ENCODE data around the gene ABCA5.
A peak's percentile ranks its signal among the peaks of the same experiment; 100 is the strongest.

The ABCA5 gene

DNA sequence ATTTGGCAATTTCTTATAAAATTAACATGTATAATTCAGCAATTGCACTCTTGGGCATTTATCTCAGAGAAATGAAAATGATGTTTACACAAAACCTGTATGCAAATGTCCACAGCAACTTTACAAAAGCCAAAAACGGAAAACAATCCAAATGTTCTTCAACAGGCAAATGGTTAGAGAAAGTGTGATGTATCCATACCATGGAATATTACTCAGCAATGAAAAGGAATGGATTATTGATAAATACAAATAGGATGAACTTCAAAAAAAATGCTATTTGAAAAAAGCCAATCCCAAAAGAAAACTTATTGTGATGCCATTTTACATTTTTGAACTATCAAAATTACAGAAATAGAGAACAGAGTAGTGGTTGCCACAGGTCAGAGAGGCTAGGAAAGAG is 61.1 kb downstream of the ABCA5 start:
- no peak for DNase-seq

DNA sequence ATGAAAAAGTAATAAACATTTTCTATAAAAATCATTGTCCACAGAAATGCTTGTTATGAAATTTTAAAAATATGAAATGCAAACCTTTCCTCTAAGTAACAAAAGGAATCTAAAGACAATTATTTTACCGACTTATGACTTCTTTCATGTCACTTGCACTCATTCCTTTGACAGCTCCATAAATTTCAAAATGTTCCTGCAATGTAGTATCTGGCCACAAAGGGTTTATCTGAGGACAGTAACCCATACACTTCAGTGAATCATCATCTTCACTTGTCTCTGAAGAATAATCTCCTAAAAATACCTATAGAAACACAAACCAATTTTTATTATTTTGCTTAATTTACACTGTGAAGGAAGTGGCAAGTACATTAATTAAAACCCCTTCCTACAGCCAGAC is 72.7 kb downstream of the ABCA5 start:
- DNase-seq, result no peak

DNA sequence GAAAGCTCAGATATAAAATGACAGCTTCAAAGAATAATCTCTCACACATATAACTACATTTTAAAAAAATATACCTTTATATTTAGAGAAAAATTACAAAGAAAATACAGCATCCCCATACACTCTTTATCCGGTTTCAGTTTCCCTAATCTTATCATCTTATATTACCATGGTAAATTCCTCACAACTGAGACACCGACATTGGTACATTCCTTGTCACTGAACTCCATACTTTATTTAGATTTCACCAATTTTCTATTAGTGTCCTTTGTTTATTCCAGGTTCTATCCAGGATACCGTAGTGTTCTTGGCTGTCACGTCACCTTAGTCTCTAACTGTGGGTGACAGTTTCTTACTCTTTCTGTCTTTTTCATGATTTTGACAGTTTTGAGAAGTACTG is 76.3 kb downstream of the ABCA5 start:
- no peak for DNase-seq

DNA sequence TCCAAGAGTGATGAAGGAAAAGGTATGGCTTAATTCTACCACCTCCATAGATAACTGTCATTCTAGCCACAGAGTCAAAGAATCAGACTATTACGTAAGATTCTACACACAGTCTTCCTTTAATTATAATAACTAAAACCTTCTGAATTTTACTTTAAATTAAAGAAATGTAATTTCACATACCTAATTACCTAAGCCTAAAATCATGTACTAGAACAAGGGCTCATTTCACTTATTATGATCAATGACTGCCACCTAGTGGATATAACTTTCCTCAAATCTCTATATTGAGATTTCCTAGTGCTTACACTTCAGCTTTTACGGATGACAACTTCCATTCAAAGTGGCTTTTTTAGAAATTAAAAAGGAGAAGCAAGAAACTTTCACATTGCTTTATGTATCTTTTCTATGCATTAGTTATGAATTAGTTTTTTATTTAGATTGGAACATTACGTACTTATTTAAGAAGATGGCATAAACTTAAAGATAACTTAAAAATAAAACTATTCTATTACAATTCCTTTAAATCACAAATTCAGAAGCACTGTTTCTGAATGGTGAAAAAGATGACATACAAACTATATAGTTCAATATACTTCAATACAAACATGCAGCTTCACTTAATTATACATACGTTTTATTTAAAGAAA is 80.1 kb downstream of the ABCA5 start:
- peak; percentile 14 for DNase-seq

DNA sequence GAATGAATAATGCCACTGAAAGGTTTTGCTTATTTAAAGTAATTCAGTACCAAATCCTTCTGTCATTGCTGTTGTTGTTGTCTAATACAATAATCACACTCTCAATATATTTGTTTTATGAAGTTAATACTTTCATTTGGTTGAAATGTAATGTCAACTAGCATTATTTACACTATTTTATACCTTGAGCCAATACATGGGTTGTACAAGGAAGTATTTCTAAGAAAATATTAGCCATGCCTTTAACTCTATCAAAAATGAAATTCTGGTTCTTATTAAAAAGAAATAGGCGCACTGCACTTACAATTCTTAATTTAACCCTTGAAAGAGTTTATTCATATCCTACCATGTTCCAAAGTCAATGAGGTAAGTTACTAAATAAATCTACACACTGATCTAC is 80.7 kb downstream of the ABCA5 start:
- DNase-seq, result no peak

DNA sequence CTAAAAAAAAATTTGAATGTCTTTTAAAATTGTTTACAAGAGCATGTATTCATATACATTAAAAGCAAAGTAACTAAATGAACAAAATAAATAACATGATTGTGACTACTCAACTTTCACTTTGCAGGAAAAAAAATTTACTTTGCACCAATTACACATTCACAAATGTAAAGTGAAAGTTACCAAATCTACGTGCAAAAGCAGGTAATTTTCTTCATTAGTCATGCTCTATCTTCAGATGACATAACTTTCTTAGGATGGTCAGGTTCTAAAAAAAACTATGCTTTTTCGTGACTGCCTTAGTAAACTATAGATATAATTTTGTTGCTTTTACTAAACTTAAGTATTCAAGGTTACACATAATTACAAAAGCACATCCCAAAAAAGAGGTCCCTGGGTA is 81.3 kb downstream of the ABCA5 start:
- DNase-seq, result no peak

DNA sequence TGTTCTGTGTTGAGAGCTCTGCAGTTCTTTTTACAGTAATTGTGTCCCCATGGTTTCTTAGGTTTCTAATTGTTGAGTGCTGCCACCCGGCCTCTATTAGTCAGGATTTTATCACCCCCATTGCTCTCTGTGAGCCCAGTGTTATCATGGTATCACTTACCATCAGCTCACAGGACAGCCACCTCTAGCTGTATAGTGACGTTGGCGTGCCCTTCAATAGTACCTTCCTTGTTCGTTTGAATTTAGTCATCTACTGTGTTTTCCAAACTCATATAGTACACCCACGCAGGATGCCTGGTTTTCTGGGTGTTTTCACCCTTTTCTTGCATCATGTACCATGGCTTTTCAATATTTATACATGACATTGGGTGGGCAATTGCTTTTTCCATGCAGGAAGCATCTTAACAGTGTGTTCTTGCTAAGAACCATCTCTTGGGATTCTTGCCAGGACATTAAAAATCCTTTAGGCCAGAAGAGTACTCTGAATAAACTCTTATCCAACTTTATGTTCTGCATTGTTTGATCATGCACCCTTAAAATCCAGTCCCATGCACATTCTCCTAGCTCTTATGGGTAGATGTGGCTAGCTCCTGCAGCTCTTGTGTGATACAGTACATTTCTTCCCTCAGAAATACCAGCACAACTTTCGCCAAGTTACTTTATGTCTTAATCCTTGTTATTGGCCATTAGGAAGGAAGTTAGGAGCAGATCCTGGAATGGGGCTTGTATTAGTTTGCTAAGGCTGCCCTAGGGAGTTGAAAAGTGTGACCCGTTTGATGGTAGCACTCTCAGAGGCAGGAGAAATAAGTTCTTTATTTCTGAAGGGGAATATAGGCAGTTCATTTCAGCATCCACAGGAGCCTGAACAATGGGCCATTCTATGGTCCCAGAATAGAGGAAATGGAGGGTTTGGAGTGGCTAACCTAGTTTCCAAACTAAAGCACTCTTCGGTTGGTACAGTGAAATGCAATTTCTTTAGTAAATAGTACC is 87.0 kb downstream of the ABCA5 start:
- no peak for DNase-seq

DNA sequence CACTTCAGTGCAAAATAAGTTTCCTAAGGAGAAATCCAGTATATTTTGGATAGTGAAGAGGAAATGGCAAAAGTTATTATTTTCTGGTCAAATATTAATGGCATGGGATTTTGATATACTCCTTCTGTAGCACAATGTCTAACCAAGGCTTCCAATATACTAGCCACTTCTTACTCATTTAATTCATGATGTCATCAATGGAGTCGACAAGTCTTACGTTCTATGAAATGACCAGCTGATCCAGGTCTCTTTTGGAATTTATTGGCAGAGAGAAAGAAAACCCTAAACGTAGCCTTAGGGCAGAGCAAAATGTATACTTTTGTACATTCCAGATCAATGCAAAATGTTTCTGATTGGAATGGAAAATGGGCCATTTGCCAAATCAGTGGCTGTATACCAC is 90.0 kb downstream of the ABCA5 start:
- no peak for DNase-seq

DNA sequence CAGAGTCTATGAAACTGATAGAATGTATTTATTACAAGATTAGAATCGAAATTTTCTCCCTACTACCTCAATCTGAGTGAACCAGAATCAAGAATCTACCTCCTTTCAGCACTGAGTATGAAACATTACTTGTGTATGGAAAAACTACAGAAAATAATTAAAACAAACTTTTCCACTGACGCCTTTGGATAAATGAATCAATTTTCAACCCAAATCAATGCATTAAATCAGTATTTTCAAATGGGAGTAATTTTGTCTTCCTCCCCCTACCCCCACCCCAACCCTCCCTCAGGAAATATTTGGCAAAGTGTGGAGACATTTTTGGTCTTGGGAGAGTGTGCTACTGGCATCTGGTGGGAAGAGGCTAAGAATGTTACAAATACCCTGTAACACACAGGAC is 90.5 kb downstream of the ABCA5 start:
- DNase-seq, result no peak

DNA sequence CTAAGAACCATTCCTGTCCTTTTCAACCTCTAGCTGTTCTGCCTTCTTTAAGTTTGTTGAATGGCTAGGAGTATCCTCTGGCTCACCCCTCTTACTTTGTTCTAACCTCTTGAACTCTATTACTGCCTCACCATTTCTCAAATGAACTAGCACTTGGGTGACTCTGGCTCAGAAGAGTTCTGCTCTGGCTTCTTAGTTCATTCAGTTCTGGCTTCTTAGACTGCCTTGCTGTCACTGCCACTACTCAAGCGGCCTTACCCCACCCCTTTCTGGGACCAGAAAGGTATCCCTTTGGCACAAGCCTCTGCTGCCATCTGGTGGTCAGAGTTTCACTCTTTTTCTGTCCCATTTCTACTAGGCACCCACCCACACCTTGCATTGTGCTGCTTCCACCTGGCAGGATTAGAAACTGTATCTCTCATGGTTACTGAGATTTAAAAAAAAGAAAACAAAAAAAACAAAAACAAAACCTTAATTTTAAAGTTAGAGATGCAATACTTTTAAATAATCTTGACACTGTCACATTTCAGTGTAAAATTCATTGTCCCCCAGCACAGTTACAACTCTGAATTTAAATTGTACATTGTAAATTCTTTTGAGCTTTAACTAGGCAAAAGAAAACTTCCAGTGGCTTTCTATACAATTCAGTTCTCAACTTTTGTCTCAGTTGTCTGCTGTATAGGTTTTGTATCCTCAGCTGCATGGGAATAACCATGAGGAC is 91.4 kb downstream of the ABCA5 start:
- peak; percentile 66 for DNase-seq

DNA sequence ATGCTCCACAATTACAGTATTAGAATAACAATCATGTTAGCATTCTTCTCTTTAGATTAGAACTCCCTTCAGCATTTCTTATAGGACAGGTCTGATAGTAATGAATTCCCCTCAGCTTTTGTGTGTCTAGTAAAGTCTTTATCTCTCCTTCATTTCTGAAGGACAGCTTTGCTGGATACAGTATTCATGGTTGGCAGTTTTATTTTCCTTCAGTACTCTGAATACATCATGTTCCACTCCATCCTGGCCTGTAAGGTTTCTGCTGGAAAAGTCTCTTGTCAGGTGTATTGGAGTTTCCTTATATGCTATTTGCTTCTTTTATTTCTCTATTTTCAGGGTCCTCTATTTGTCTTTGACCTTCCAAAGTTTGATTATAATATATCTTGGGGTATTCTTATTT is 94.3 kb downstream of the ABCA5 start:
- no peak for DNase-seq

DNA sequence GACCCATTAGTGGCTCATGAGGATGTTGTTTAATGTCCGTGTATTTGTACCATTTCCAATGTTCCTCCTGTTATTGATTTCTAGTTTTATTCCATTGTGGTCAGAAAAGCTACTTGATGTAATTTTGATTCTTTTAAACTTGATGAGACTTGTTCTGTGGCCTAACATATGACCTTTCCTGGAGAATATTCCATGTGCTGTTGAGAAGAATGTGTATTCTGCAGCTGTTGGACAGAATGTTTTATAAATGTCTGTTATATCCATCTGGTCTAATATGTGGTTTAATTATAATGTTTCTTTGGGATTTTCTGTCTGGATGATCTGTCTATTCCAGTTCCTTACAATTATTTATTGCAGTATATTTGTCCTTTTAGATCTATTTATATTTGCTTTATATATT is 95.4 kb downstream of the ABCA5 start:
- no peak for DNase-seq

DNA sequence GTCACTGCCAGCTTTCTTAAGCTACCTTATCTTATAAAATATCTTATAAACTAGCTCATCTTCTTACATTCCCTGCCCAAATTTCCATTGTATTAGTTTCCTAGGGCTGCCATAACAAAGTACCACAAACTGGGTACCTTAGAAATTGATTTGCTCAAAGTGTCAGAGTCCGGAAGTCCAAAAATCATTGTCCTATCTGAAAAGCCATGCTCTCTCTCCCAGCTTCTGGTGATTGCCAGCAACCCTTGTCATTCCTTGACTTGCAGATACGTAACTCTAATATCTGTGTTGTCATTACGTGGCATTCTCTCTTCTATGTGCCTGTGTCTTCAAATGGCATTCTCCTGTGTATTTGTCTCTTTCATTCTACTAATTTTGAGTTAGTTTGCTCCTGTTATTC is 96.0 kb downstream of the ABCA5 start:
- no peak for DNase-seq

DNA sequence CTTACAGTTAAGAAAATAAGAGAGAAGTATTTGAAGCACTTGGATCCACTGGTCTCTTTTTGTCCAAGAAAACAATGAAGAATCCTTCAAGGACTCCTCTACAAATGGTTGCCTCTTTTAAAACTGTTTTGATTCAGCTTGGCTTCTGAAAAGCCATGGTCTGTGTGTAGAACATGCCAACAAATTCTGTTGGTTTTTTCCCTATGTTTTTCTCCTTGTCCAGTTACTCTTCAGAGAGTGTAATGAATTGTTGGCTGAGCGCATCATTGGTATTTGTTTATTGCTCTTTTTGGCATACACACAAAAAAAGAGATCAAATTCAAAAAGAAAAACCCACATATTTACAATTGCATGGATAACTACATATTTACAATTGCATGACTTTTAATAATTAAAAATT is 98.4 kb downstream of the ABCA5 start, which contains the start of gene ABCA10:
TSS of gene ABCA10 (minus strand) at position 249 of the 400 bp plus-strand sequence. CDS start 3,466 bp downstream, outside the sequence.
- no peak for DNase-seq

DNA sequence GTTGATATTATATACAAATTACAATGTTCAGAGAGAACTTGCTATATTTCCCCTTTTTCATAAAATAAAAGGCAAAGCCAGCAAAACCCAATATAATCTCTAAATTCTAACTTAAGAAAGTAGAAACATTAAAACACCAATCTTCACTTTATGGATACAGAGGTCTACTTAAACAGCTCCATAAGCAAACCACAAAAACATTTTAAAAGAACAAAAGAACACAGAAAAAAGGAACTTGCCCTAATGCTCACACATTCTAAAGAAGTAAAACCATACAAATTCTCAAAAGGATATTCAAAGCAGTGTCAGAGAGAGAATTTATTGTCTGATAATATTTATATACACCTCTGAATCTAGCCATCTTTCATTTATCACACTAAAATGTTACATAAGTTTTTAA is 98.9 kb downstream of the ABCA5 start:
- DNase-seq, result no peak

DNA sequence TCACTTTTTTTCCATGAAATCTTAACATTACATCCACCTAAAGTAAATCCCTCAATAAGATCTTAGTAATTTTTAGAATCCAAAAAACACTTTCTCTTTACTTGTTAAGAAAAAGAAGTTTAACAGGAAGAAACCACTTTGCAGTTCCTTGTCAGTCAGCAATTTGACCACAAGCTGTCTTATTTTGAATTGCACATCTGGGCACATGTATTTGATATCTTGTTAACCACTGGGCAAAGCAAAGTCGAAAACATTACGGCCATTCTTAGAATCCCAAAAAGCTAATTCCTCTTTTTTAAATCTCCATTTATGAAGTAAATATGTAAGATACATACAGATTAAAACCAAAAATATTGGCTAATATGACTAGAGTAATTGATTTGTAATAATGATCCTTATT is 99.4 kb downstream of the ABCA5 start:
- DNase-seq, result no peak

DNA sequence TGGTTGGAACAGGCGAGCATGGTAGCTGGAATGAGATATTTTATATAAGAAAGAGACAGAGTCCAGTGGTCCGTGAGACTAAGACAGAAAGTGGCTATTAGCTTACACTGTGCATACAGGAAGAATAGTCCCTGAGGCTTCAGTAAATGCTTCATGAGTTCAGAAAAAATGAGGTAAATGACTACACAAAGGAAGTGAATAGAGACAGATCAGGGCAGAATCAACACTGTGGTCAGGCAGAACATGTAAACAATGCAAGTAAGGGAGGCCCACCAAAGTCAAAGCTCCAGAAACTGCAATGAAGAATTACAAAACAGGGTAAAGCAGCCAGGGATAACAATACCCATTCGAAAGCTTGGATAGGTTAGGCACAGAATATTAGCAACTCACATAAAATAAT is 103.1 kb downstream of the ABCA5 start:
- no peak for DNase-seq

DNA sequence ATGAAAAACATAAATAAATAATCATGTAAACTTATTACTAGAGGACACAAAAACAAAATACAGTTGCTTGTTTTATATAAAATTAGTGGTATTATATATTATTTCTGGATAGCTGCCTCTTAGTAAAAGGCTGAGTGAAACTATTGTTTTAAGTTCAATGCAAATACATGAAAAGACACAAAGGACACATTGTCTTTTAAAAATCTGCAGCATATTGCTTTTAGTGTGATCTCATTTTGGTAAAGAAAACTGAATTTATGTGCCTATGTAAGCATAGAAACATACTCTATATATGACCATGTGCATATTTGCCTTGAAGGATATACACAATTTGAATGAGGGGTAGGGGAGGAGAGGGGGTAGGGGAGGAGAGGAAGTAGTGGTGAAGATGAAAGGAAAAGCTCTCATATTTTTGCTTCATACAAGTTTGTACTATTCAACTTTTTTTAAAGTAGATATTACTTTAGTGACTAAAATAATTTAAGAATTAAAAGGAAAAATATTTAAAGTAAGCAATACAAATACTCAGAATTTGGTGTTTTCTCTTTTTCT is 104.2 kb downstream of the ABCA5 start:
- no peak for DNase-seq

DNA sequence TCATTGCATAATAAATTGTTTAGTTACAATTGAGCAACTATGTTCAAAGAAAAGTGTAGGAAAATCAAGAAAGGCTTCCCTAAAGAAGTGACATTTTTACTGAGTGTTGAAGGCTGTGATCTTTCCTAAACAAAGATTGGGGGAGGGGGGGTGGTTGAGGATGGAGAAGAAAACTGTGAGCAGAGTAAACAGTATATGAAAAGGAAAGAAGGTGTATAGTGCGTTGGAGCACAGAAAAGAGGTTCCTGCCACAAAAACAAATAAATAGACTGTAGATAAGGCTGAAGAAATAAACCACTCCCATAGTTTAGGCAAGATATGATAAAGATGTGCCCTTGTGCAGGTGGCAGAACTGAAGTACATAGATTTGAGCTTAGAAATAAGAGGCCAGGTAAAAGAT is 106.8 kb downstream of the ABCA5 start:
- DNase-seq, result no peak

DNA sequence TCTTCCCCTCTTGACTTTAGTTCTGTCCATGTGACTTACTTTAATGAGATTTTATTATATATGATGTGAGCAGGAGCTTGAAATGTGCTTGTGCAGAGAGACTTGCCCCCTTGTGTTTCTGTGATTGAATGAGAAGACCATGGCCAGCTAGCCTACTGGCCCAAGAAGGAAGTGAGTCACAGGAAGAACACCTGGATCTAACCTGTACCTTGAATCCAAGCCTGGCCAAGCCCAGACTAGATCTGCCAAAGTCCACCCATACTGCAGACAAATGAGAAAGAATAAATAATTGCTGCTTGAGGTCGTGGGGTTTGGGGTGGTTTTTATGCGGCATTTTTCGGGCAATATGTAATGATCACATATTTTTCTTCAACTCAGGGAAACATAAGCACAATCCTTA is 107.9 kb downstream of the ABCA5 start:
- DNase-seq, result no peak

DNA sequence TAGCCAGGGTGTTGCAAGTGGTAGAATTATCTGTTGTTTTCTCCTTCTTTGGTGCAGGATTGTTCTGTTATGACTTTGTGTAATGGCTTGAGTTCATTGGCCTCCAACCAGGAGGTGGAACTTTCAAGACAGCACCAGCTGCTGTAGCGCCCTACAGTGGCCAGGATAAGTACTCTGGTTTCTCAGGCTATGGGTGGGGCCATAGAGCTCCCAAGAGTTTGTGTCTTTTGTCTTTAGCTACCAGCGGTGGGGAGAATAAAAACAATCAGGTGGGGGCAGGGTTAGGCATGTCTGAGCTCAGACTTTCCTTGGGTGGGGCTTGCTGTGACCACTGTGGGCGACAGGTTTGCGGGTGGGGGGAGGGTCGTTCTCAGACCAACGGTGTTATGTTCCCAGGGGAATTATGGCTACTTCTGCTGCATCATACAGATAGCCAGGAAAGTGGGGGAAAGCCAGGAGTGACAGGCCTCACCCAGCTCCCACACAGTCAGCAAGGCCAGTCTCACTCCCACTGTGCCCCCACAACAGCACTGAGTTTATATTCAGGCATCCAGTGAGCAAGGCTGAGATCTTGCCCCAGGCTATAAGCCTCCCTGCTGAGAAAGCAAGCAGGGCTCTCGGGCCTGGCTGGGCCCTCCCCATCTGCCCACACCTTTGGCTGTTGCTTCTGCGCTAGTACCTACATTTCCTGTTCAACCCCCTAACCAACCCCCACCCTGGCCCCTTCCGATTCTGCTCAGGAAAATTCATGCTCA is 113.7 kb downstream of the ABCA5 start:
- no peak for DNase-seq

DNA sequence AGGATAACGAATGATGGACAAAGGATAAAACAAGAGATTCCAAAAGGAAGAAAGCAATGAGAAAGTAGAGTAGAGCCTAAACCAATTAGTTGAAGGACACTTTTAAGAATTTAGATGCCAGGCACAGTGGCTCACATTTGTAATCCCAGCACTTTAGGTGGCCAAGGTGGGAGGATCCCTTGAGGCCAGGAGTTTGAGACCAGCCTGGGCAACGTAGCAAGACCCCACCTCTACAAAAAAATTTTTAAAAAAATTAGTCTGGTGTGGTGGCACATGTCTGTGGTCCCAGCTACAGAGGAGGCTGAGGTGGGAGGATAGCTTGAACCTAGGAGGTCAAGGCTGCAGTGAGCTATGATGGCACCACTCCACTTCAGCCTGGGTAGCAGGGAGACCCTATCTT is 118.3 kb downstream of the ABCA5 start:
- no peak for DNase-seq

DNA sequence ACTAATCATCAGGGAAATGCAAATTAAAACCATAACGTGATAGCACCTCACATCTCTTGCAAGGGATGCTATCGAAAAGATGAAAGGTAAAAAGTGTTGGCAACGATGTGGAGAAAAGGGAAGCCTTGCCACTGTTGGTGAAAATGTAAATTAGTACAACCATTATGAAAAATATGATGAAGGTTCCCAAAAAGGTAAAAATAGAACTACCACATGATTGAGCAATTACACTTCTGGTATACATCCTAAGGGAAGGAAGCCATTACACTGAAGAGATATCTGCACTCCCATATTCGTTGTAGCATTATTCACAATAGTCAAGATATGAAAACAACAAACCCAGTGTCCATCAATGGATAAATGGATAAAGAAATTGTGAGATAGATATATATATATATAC is 119.8 kb downstream of the ABCA5 start:
- no peak for DNase-seq
